HG02885 (cell line): ENCODE data around the gene TRHDE.
A peak's percentile ranks its signal among the peaks of the same experiment; 100 is the strongest.

Source experiments
- ATAC-seq: cut with Tn5 transposase; IDR thresholded peaks from one replicate; pipeline ENCODE4 v1.9.1; 2021; ENCODE audit warnings: mild to moderate bottlenecking; ENCODE audit not compliant: unreplicated experiment, poor library complexity

Gene TRHDE

DNA sequence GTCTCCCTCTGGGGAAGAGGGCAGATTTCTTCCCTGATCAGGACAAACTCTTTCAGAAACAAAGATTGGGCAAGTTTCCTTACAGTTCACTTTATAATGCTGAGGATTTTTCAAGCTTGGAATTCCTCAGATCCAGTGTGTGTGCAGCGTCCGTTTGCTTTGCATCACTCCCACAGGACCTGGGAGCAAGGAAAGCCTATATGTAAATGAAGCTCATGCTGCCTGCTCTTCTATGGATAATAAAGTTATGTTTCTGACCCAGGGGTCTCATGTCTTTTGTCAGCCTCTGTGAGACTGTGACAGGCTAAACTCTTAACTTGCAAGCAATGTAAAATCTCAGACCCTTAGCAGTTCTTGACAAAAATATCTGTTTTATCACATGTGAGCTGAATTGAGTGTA is 41.6 kb downstream of the TRHDE start:
- no peak for ATAC-seq

DNA sequence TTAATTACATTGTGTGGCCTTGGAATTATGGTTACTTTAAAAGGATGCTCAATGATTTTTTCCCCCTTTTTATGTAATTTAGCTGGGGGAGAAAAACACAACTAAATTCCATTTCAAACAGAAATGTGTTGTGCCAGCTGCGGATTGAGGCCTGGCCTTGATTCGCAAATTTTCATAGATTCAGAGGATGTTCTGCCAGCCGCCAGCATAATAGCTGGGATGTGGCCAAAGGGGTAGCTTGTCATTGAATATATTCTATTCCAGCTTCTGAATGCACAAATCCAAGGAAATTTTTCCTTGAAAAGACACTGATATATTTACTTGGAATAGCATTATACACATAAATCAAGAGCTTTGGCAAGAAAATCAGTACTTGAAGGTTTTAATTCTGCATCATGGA is 43.7 kb downstream of the TRHDE start:
- ATAC-seq, result no peak

GRCh38 chr12:72318341-72318740 is 46.2 kb downstream of the TRHDE start:
- ATAC-seq, result no peak

DNA sequence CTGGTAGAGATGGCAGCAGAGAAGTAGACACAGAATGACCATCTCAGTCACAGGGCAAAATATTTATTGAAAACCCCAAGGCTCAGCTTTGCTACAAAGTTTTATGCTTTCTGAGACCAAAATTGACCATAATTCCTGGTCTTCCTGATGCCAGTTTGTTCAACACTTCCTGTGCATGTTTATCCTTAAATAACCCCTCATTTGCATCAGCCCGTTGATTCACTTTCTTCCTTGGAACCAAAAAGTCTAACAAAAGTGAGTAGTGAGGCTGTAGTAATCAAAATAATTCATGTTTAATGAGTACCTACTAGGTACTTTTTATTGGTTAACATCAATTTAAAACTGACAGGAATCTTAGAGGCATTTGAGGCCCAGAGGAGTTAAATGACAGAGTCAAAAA is 51.7 kb downstream of the TRHDE start:
- no peak for ATAC-seq

DNA sequence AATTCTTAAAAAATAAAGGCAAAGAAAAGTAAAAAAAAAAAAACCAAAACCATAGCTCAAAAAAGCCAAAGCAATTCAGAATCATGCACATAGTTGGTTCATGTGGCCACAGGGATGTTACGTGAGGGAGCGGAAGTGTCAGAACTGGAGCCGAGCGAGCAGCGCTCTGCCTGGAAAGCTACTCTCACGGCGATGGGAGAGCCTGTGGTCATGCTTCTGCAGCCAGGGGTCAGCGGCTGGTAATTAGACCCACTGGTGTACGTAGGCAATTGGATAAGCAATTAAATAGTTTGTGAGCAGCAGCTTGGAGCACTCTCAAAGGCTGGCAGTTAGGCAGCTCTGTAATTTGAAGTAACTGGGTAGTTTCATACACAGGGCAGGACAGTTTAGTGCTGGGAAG is 58.1 kb downstream of the TRHDE start:
- no peak for ATAC-seq

DNA sequence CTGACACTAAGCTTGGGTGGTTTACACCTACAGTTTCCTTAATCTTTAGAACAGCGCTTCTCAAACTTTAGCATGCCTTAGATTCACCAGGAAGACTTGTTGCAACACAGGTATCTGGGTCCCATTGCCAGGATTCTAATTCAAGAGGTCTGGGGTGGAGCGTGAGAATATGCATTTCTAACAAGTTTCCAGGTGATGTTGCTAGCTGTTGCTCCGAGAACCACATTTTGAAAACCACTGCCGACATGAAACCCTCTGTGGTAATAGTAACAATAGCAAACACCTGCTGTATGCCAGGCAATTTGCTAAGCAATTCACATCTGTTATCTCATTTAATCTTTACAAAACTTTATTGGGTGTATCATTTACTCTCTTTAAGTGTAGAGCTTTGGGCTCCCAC is 58.6 kb downstream of the TRHDE start:
- ATAC-seq, result no peak

- ATAC-seq, result no peak
These were observed 65.2 kb downstream of the TRHDE start for GRCh38 chr12:72337382-72337781.

DNA sequence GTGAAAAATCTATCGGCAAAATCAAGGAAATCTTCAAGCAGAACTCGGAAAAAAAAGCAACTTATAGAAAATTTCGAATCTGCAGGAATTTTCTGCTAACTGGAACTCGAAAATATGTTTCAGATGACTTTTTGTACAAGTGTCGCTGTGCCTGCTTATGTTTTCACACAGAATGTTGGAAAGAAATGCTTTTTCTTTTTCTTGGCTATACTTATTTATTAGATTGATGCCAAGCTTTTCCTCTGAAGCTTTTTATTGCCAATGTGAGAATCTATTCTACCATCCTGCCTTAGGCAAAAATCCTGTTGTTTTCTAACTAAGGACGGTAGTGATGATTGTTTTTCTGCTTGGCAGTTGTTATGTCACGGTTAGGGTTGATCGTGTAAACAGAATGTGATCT is 65.8 kb downstream of the TRHDE start:
- no peak for ATAC-seq

- ATAC-seq, result no peak
These were observed 66.3 kb downstream of the TRHDE start for GRCh38 chr12:72338437-72338836.

- ATAC-seq, result peak; percentile 98
These were observed 74.3 kb downstream of the TRHDE start for GRCh38 chr12:72346363-72346944.

- ATAC-seq, result no peak
These were observed 77.3 kb downstream of the TRHDE start for GRCh38 chr12:72349491-72349890.

DNA sequence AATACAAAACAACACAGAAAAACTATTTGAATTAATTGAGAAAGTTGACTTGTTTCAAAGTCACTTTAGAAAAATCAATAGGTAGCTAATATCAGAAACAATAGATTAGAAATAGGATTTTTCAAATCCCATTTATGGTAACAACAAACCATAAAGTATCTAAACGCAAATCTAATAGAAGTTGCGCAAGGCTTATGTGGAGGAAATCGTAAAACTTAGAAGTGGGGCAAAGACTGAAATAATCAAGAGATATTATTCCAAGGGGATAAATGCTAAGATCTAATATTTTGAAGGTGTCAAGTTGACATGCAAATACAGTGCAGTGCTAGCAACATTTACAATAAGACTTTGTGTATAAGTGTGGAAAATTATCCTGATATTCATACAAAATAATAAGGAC is 87.2 kb downstream of the TRHDE start:
- no peak for ATAC-seq

- ATAC-seq, result no peak
These were observed 93.0 kb downstream of the TRHDE start for GRCh38 chr12:72365151-72365550.

DNA sequence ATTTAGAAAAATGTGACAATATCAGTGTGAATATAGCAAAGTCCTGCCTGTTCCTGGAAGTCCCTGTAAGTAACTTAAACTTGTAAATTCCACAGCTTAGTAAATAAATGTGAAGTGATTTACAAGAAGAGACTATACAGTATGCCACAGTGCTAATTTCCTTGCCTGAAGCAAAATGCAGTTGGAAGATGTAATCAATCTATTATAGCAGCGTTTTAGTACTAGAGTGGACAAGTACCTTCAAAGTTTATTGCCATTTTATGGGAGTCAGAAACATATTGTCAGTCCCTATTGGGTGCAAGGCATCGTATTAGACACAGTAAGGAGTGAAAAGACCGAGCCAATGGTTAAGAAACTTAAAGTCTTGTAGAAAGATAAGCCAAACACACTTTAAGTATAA is 94.1 kb downstream of the TRHDE start:
- no peak for ATAC-seq

- ATAC-seq, result no peak
These were observed 96.1 kb downstream of the TRHDE start for GRCh38 chr12:72368298-72368697.

DNA sequence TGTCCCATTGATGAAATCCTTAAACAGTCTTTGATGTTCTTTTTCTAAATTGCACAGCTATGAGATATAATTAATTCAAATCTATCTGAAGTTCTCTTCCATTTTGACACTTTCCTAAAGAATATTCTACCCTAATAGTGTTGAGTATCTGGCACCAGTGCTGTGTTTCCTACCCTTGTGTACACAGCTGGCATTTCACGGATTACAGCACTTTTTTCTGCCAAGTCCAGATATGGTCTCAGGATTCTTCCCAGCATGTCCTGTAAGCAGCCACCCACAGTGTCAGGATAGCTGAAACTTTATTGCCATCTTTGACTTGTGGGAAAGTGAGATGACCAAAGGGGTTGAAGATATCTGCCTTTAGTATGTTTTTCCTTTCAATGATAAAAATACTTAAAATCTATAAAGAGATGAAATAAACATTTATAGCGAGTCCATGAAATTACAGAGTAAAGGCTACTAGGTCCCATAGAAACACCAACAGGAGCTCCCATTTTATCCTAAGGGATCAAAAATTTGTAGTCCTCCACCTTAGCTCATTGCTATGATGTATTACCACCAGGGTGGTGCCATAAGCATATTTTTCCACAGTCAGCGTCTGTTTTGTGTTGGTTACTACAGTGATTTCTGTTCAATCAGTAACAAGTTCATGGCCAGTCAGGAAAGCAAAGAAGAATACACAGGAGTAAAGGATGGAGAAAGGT is 96.7 kb downstream of the TRHDE start:
- ATAC-seq, result no peak

DNA sequence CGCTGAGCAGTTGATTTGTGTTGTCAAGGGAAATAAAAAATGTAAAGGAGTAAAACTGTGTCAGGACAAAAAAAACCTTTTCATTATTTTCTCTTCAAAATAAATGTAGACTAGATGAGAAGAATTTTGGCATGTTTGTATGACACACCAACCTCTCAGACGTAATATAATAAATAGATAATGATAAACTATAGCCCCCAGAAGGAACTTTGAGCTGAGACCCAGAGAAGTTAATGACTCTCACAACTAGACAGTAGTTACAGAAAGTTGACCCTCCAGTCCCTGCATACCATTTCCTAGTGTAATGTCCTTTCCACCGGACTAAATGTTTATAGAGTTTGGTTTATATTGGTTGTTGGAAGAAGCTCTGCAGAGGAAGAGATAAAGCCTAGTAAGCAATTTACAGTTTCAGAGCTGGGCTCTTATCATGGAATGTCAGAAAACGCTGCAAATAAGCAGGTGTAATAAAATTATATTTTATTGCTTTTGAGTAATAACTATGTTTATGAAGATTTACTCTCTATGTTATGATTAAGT is 97.3 kb downstream of the TRHDE start:
- ATAC-seq, result no peak

- no peak for ATAC-seq
These were observed 108.3 kb downstream of the TRHDE start for GRCh38 chr12:72380441-72380840.

DNA sequence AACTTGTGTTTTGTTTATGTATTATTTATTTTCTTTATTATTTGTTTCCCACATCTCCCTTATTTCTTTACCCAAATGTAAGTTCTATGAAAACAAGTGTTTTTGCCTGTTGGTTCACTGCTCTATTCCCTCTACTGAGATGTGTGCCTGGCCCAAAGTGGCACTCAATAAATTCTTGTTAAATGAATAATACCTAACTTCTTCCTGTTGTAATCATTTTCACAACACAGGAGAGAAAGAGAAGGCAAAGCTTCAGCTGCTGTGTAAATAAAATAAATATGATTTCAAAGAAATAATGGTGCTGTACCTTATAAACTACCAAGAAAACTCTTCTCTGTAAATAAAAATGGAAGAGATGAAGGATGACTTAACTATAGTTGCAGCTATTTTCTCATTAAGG is 116.2 kb downstream of the TRHDE start:
- ATAC-seq, result no peak

DNA sequence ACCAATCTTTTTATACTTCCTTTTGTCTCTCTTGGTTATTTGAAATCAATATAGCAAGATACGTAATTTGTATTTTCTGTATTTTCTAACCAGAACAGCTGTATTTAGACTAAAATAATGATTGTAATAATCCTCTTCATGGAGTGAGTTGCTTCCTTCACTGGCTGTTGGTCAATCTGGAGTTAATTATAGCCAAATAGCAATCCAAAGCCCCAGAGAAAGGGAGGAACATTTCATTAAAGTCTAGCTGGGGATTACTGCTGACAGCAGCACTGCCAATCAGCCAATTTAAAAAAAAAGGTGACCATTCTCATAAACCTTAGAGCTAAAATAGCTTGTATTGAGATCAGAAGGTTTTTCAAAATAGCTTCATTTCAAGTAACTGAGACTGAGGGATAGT is 118.0 kb downstream of the TRHDE start:
- no peak for ATAC-seq

- ATAC-seq, result no peak
These were observed 133.9 kb downstream of the TRHDE start for GRCh38 chr12:72406111-72406510.

- no peak for ATAC-seq
These were observed 160.0 kb downstream of the TRHDE start for GRCh38 chr12:72432037-72432604.
